ENCODE data around the gene SLC16A11.

DNA sequence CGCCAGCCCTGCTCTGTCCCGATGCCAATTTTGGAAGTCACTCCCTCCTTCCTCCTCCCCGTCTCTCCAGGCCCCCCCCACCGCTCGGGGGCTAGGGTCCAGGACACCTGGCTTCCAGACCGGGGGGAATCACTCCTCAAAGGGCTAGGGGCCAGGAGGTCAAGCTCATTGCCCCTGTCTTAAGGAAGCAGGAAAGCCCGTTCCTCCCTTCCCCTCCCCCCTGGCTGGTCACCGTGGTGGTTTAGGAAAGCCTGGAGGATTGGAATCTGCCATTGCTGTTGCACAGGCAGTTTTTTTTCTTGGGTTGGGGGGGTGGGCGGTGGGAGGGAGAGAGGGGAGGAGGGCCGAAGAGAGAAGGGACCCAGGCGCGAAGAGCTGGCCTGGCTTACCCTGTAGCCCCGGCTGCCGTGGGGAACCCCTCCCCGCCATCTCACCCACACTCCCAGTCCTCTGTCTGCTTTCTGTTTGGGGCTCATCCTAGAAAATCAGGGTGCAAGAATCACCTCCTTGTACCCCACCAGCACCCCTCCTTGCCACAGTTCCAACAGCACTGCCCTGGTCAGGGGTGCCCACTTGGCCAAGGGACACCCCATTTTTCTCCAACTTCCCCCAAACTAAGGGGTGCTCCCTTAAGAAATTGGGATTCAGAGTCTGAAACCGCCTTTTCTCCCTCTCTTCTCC, 23.9 kb downstream of the SLC16A11 start:
- TF ChIP-seq, protein P1, sequence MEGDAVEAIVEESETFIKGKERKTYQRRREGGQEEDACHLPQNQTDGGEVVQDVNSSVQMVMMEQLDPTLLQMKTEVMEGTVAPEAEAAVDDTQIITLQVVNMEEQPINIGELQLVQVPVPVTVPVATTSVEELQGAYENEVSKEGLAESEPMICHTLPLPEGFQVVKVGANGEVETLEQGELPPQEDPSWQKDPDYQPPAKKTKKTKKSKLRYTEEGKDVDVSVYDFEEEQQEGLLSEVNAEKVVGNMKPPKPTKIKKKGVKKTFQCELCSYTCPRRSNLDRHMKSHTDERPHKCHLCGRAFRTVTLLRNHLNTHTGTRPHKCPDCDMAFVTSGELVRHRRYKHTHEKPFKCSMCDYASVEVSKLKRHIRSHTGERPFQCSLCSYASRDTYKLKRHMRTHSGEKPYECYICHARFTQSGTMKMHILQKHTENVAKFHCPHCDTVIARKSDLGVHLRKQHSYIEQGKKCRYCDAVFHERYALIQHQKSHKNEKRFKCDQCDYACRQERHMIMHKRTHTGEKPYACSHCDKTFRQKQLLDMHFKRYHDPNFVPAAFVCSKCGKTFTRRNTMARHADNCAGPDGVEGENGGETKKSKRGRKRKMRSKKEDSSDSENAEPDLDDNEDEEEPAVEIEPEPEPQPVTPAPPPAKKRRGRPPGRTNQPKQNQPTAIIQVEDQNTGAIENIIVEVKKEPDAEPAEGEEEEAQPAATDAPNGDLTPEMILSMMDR (conservative IDR thresholded peaks at IDR 0.05 in 1 of 2, IDR thresholded peaks at IDR 0.05 in 1 of 2; ENCODE audit: low read depth in 1 of 2, low read length in 2 of 2), result no peak
- no peak for TF ChIP-seq EZH2 (IDR thresholded peaks at IDR 0.05; ENCODE audit: low read length, missing control alignments)

Measured in fibroblast of lung (primary cell).